ENCODE data around the gene SIGMAR1. TPM values are rescaled to one million over a fixed set of nuclear protein-coding genes. Genes with fewer than 3 reads are reported as not detected.

The SIGMAR1 gene
- total RNA-seq, 1 donor from 2014 or later = 44.4 TPM

GRCh38 chr9:34615132-34615531, 22.5 kb downstream of the SIGMAR1 start:
- Mint-ChIP-seq H3K9me3 (ENCODE audit: unreplicated experiment) (peaks cover 9% of the 10 kb centered on the region), H3K36me3 (ENCODE audit: unreplicated experiment) (no peaks in the 10 kb centered on the region), H3K27me3 (ENCODE audit: unreplicated experiment) (peaks cover 2% of the 10 kb centered on the region), H3K27ac (ENCODE audit: unreplicated experiment) (no peak overlapping the region), H3K4me1 (ENCODE audit: low read depth, unreplicated experiment) (peaks cover 14% of the 10 kb centered on the region), H3K4me3 (ENCODE audit: unreplicated experiment) (no peak overlapping the region)
- TF ChIP-seq CTCF (IDR thresholded peaks at IDR 0.05; ENCODE audit: partially characterized antibody, unreplicated experiment) = no peak
- DNase-seq = no peak

- H3K27me3 Mint-ChIP-seq (ENCODE audit: unreplicated experiment) = peaks cover 2% of the 10 kb centered on the region
- peaks cover 10% of the 10 kb centered on the region for H3K9me3 Mint-ChIP-seq (ENCODE audit: unreplicated experiment)
Measured at GRCh38 chr9:34612788-34613390, 24.7 kb downstream of the SIGMAR1 start.

GRCh38 chr9:34611811-34612787, 25.5 kb downstream of the SIGMAR1 start, which contains the start of gene RPP25L:
RPP25L (minus strand) TSS chr9:34612097; CDS start chr9:34611296, 801 bp downstream.
- Mint-ChIP-seq H3K4me3 (ENCODE audit: unreplicated experiment) (peak within 1 kb of the TSS; percentile 84), H3K4me1 (ENCODE audit: low read depth, unreplicated experiment) (peaks cover 11% of the 10 kb centered on the region), H3K9me3 (ENCODE audit: unreplicated experiment) (peaks cover 10% of the 10 kb centered on the region), H3K27me3 (ENCODE audit: unreplicated experiment) (peaks cover 2% of the 10 kb centered on the region), H3K27ac (ENCODE audit: unreplicated experiment) (peak within 1 kb of the TSS; percentile 87), H3K36me3 (ENCODE audit: unreplicated experiment) (no peaks in the 10 kb centered on the region)
- peak; percentile 89 for DNase-seq
- no peak for TF ChIP-seq CTCF (IDR thresholded peaks at IDR 0.05; ENCODE audit: partially characterized antibody, unreplicated experiment)

More at GRCh38 chr9:34612788-34613390, 24.7 kb downstream of the SIGMAR1 start:
- H3K27ac Mint-ChIP-seq (ENCODE audit: unreplicated experiment) = peak overlapping the region; percentile 87
- peak overlapping the region; percentile 84 for H3K4me3 Mint-ChIP-seq (ENCODE audit: unreplicated experiment)
- peaks cover 11% of the 10 kb centered on the region for H3K4me1 Mint-ChIP-seq (ENCODE audit: low read depth, unreplicated experiment)
- TF ChIP-seq CTCF (IDR thresholded peaks at IDR 0.05; ENCODE audit: partially characterized antibody, unreplicated experiment) = peak; percentile 81
- peak; percentile 82 for DNase-seq
- H3K36me3 Mint-ChIP-seq (ENCODE audit: unreplicated experiment) = no peaks in the 10 kb centered on the region

- peaks cover 10% of the 10 kb centered on the region for H3K9me3 Mint-ChIP-seq (ENCODE audit: unreplicated experiment)
- H3K27ac Mint-ChIP-seq (ENCODE audit: unreplicated experiment) = peak overlapping the region; percentile 87
- no peaks in the 10 kb centered on the region for H3K36me3 Mint-ChIP-seq (ENCODE audit: unreplicated experiment)
- peaks cover 11% of the 10 kb centered on the region for H3K4me1 Mint-ChIP-seq (ENCODE audit: low read depth, unreplicated experiment)
- peak overlapping the region; percentile 84 for H3K4me3 Mint-ChIP-seq (ENCODE audit: unreplicated experiment)
- peaks cover 2% of the 10 kb centered on the region for H3K27me3 Mint-ChIP-seq (ENCODE audit: unreplicated experiment)
- TF ChIP-seq CTCF (IDR thresholded peaks at IDR 0.05; ENCODE audit: partially characterized antibody, unreplicated experiment) = no peak
- no peak for DNase-seq
Measured at GRCh38 chr9:34611251-34611810, 26.3 kb downstream of the SIGMAR1 start.

All from glutamatergic neuron (in vitro differentiated cells).